ENCODE results near the gene DCLK1. TPM values are rescaled to one million over a fixed set of nuclear protein-coding genes. Genes with fewer than 3 reads are reported as not detected.

The DCLK1 gene
- total RNA-seq, 2 donors from 2014 or later = 3.8 to 3.9 TPM

- 54% methylated on average over 4 of the region's 4 CpGs for WGBS
- no peaks in the 10 kb centered on the region for H3K4me1 ChIP-seq (replicated peaks)
- no peak for TF ChIP-seq POLR2A (IDR thresholded peaks at IDR 0.05)
- TF ChIP-seq CTCF (IDR thresholded peaks at IDR 0.05) = no peak
- no peak for TF ChIP-seq POLR2AphosphoS5 (IDR thresholded peaks at IDR 0.05)
- intact Hi-C loops (cut with DNase I) = no loop called here
- no peak for DNase-seq (ENCODE audit: low spot score)
- no peak overlapping the region for H3K27ac ChIP-seq
- no peaks in the 10 kb centered on the region for H3K27me3 ChIP-seq (replicated peaks; ENCODE audit: insufficient read depth)
- H3K4me3 ChIP-seq = no peak overlapping the region
- no peaks in the 10 kb centered on the region for H3K9me3 ChIP-seq
- no peaks in the 10 kb centered on the region for H3K36me3 ChIP-seq
Observed at GRCh38 chr13:35940734-35941133, 190.4 kb downstream of the DCLK1 start.

GRCh38 chr13:35936246-35936978 lies 194.8 kb downstream of the DCLK1 start:
- Histone ChIP-seq H3K36me3 (no peaks in the 10 kb centered on the region), H3K27me3 (replicated peaks; ENCODE audit: insufficient read depth) (no peaks in the 10 kb centered on the region), H3K4me1 (replicated peaks) (no peaks in the 10 kb centered on the region), H3K27ac (peak overlapping the region; percentile 46 to 57), H3K9me3 (no peaks in the 10 kb centered on the region), H3K4me3 (no peak overlapping the region)
- WGBS = 39% methylated on average over 3 of the region's 3 CpGs
- DNase-seq (ENCODE audit: low spot score) = no peak
- intact Hi-C loops (cut with DNase I) = loop anchor here (5.0 kb wide), 1 partner anchor 79 kb away; no protein-coding TSS in a partner anchor
- TF ChIP-seq POLR2AphosphoS5 (IDR thresholded peaks at IDR 0.05) = peak; percentile 15
- TF ChIP-seq POLR2A (IDR thresholded peaks at IDR 0.05) = no peak
- no peak for TF ChIP-seq CTCF (IDR thresholded peaks at IDR 0.05)

GRCh38 chr13:35930665-35931631 lies 200.2 kb downstream of the DCLK1 start:
- H3K27me3 ChIP-seq (replicated peaks; ENCODE audit: insufficient read depth) = no peaks in the 10 kb centered on the region
- no peak for DNase-seq (ENCODE audit: low spot score)
- H3K4me1 ChIP-seq (replicated peaks) = no peaks in the 10 kb centered on the region
- TF ChIP-seq POLR2A (IDR thresholded peaks at IDR 0.05) = no peak
- intact Hi-C loops (cut with DNase I) = no loop called here
- WGBS = 48% methylated on average over 4 of the region's 4 CpGs
- H3K27ac ChIP-seq = no peak overlapping the region
- H3K4me3 ChIP-seq = no peak overlapping the region
- H3K36me3 ChIP-seq = no peaks in the 10 kb centered on the region
- no peaks in the 10 kb centered on the region for H3K9me3 ChIP-seq

- Histone ChIP-seq H3K27ac (peak overlapping the region in 1 of 2 donors; percentile 35), H3K9me3 (no peaks in the 10 kb centered on the region), H3K4me3 (no peak overlapping the region), H3K4me1 (replicated peaks) (no peaks in the 10 kb centered on the region), H3K27me3 (replicated peaks; ENCODE audit: insufficient read depth) (no peaks in the 10 kb centered on the region), H3K36me3 (no peaks in the 10 kb centered on the region)
- no peak for DNase-seq (ENCODE audit: low spot score)
- 87% methylated on average over 4 of the region's 4 CpGs for WGBS
- intact Hi-C loops (cut with DNase I) = no loop called here
- TF ChIP-seq POLR2A (IDR thresholded peaks at IDR 0.05) (no peak), CTCF (IDR thresholded peaks at IDR 0.05) (no peak), POLR2AphosphoS5 (IDR thresholded peaks at IDR 0.05) (no peak)
Observed at GRCh38 chr13:35927567-35928021, 203.6 kb downstream of the DCLK1 start.

- no peaks in the 10 kb centered on the region for H3K9me3 ChIP-seq
- TF ChIP-seq POLR2A (IDR thresholded peaks at IDR 0.05) = no peak
- no peaks in the 10 kb centered on the region for H3K27me3 ChIP-seq (replicated peaks; ENCODE audit: insufficient read depth)
- no peak for DNase-seq (ENCODE audit: low spot score)
- H3K36me3 ChIP-seq = no peaks in the 10 kb centered on the region
- WGBS = 41% methylated on average over 2 of the region's 2 CpGs
- H3K4me1 ChIP-seq (replicated peaks) = no peaks in the 10 kb centered on the region
- peak overlapping the region in 1 of 2 donors; percentile 35 for H3K27ac ChIP-seq
- intact Hi-C loops (cut with DNase I) = no loop called here
- no peak overlapping the region for H3K4me3 ChIP-seq
Observed at GRCh38 chr13:35926859-35927530, 204.2 kb downstream of the DCLK1 start.

Measured in prostate gland (tissue), 2 donors.